Fibroblast of the aortic adventitia (primary cell): Measurements from ENCODE around the gene LDLRAD3. TPM values are rescaled to one million over a fixed set of nuclear protein-coding genes. Genes with fewer than 3 reads are reported as not detected.

Source experiments
- DNase-seq: peaks from one replicate; pipeline ENCODE4 v3.0.0-alpha.2; 2010; ENCODE audit warnings: low read depth
- H3K4me3 ChIP-seq: 2 replicates; pipeline ENCODE4 v1.5.1; 2011; ENCODE audit warnings: low read depth, mild to moderate bottlenecking, control low read depth, low read length, moderate library complexity
- total RNA-seq: library from RNA; depleted of rRNA; stranded (reverse); fragments of >200 nt; gene quantifications from 2 replicates; pipeline ENCODE4 v1.2.3, GENCODE V29; 2012; ENCODE audit warnings: low replicate concordance
- TF ChIP-seq, protein P1 (sequence below): IDR thresholded peaks from 2 replicates; pipeline ENCODE4 v1.5.1; 2011; ENCODE audit warnings: mild to moderate bottlenecking, low read length, control low read depth, inconsistent platforms; ENCODE audit not compliant: insufficient read depth

Gene LDLRAD3
- total RNA-seq, 1 donor: 10.8 TPM

DNA sequence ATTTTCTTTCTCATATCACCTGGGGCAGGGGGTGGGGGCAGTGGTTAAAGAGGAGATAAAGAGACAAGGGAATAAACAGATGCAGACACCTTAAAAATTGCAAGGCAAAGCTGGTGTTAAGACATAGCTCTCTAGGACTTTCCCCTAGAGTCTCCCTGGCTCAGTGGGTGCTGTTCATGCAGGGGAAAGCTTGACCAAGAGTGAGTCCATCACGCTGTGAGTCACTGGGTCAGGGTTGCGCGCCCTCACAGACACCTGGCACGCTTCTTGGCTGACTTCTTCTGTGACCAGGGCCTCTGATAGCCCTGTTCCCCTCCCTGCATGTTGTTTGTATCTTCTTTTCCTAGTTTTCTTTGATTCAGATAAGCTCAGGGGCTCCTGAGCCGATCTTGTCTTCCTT, 313.5 kb downstream of the LDLRAD3 start:
- H3K4me3 ChIP-seq: no peak overlapping the region
- peak; percentile 13 for DNase-seq
- TF ChIP-seq, protein P1, sequence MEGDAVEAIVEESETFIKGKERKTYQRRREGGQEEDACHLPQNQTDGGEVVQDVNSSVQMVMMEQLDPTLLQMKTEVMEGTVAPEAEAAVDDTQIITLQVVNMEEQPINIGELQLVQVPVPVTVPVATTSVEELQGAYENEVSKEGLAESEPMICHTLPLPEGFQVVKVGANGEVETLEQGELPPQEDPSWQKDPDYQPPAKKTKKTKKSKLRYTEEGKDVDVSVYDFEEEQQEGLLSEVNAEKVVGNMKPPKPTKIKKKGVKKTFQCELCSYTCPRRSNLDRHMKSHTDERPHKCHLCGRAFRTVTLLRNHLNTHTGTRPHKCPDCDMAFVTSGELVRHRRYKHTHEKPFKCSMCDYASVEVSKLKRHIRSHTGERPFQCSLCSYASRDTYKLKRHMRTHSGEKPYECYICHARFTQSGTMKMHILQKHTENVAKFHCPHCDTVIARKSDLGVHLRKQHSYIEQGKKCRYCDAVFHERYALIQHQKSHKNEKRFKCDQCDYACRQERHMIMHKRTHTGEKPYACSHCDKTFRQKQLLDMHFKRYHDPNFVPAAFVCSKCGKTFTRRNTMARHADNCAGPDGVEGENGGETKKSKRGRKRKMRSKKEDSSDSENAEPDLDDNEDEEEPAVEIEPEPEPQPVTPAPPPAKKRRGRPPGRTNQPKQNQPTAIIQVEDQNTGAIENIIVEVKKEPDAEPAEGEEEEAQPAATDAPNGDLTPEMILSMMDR: no peak

- TF ChIP-seq, protein P1: peak; percentile 77
- peak; percentile 78 for DNase-seq
- H3K4me3 ChIP-seq: no peak overlapping the region
Observed at GRCh38 chr11:36258730-36259360, 315.0 kb downstream of the LDLRAD3 start.

- no peak overlapping the region for H3K4me3 ChIP-seq
- DNase-seq: no peak
- TF ChIP-seq, protein P1: no peak
Observed at GRCh38 chr11:36261094-36261493, 317.2 kb downstream of the LDLRAD3 start.

- no peak overlapping the region for H3K4me3 ChIP-seq
- TF ChIP-seq, protein P1: no peak
- no peak for DNase-seq
Observed at GRCh38 chr11:36264011-36264972, 320.4 kb downstream of the LDLRAD3 start.

DNA sequence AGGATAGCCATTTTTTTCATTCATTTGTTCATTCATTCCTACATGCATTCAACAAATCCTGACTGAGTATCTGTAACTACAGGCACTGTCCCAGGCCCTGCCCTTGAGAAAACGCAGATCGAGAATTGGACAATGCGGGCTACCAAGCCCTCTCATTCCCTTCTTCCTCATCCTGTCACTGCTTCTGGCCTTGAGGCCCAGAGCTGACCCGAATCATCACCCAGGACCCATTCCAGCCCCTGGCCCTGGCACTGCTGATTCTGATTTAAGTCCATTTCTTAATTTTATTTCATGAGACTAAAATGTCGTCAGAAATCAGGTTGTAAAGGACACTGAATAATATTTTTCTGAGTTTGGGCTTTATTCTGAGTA, 321.1 kb downstream of the LDLRAD3 start:
- no peak overlapping the region for H3K4me3 ChIP-seq
- TF ChIP-seq, protein P1: no peak
- no peak for DNase-seq

GRCh38 chr11:36265793-36266628, 322.1 kb downstream of the LDLRAD3 start:
- no peak overlapping the region for H3K4me3 ChIP-seq
- TF ChIP-seq, protein P1: peak; percentile 85
- DNase-seq: peak; percentile 52
